Measurements from ENCODE around the gene PDE4D. TPM values are rescaled to one million over a fixed set of nuclear protein-coding genes. Genes with fewer than 3 reads are reported as not detected.

The PDE4D gene
- total RNA-seq, 1 donor from 2014 or later: 81.0 TPM

DNA sequence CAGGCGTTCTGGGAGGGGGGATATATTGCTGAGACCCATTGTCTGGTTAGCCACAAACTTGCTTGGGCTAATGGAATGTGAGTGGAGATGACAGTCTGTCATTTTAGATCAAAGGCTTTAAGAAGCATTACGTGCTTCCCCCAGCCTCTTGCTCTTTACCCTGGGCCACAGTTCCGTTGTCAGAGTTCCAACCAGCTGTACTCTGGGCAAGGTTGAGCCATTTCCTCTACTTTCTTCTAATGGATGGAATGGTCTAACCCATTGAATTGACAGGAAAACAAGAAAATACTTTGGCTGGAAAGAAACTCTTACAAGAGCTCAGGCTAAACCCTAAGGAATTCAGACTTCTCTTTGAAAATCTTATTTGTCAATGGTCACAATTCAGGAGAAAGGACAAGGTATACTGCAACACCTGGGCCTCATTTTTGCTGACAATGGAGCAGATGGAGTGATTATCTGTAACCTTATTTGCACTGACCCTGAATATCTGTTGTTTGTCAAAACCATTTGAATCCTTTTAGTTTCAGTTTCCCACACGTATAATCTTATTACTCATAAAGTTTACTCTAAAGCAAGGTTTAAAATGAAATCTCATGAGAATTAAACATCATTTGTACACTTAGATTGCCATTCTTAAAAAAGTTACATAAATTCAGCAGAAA is 231.4 kb downstream of the PDE4D start:
- intact Hi-C loops (cut with micrococcal nuclease): loop anchor here (1.0 to 10.0 kb wide), 3 partner anchors 71 to 627 kb away; no protein-coding TSS in a partner anchor

DNA sequence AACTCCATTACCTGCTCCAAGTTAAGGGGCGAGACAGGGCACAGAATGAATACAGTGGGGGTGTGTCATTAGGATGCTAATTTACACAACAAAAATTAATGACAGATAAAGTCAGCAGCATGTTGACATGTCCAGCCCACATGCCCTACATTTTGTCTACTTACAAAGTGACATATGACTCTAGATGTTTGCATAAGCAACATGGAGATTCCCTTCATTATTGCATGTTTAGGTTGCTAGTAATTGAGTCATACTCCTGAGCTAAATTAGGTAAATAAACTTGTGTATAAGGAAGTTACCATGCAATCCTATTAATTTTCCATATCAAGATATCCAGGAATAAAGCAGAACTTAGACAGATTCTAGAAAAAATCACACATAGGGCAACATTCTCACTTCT is 232.2 kb downstream of the PDE4D start:
- intact Hi-C loops (cut with micrococcal nuclease): loop anchor here (10.0 kb wide), 1 partner anchor 627 kb away; no protein-coding TSS in a partner anchor

DNA sequence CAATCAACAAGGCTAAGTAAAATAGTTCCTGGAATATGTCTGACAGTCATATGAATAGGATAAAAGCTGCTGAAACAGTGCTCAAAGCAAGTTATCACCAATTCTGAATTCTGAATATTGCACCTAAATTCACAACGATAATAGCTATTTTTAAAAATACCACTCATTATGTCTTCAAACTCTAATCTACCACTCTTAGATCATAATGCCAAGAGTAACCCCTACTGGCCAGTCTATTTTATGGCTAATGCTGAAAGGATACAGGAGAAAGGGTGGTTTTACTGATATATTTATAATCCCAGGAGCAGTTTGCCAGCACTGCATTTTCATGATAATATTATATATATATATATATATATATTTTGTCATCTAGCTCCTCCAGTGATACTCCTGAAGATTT is 232.8 kb downstream of the PDE4D start:
- intact Hi-C loops (cut with micrococcal nuclease): loop anchor here (10.0 kb wide), 1 partner anchor 626 kb away; no protein-coding TSS in a partner anchor

GRCh38 chr5:59656351-59657254 is 236.9 kb downstream of the PDE4D start:
- intact Hi-C loops (cut with micrococcal nuclease): no loop called here

GRCh38 chr5:59655693-59656309 is 237.7 kb downstream of the PDE4D start:
- intact Hi-C loops (cut with micrococcal nuclease): no loop called here

DNA sequence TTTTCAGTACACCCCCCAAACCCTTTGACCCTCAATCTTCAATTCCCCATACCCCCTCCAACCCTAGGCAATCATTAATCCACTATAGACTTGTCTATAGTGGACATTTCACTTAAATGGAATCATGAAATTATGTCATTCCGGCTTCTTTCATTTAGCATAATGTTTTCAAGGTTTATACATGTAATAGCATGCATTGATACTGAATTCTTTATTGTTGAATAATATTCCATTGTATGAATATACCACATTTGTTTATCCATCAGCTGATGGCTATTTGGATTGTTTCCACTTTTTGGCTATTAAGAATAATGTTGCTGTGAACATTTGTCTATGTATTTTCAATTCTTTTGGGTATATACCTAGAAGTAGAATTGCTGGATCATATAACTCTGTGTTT is 238.8 kb downstream of the PDE4D start:
- intact Hi-C loops (cut with micrococcal nuclease): no loop called here

- intact Hi-C loops (cut with micrococcal nuclease): no loop called here
Observed at GRCh38 chr5:59652449-59652848, 241.1 kb downstream of the PDE4D start.

DNA sequence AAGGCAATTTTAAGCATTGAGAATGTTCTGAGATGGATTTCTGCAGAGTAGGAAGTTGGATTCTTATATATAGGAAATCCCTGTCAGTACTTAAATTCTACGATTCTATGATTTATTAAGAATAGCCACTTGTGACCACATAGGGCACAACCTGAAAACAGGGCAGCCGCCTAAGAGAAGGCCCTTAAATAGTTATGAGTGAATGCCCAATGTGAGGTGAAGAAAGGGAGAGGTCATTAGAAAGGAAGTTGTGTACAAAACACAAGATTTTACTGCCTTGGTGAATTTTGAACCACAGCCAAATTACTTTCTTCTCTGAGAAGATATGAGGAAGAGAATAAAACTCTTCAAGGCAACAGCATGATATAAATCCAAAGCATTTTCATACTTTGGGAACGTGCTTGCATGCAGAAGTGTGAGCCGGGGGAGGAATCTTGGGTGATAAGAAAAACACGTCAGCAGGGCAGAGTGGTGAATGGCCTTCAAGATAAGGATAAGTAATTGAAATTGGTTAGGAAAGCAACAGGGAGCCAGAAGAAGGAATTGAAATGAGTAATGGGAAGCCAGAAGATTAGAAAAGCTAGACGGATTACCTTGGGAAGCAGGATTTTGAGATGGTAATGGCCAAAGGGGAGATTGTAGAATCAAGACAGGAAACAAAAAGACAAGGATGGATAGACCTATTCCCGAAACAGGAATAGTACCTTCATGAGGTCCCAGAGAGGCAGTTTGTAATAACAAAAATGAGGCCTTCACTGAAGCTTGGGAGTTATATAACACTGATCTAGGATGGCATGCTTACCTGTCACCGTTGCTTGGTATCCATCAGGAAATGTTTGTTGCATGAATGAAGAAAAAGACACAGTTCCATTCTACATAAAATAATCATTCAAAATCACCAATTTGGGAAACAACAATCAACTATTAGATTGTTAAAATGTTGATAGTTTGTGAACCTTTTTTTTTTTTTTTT is 244.3 kb downstream of the PDE4D start:
- intact Hi-C loops (cut with micrococcal nuclease): no loop called here

GRCh38 chr5:59648038-59648831 is 245.3 kb downstream of the PDE4D start:
- intact Hi-C loops (cut with micrococcal nuclease): no loop called here

DNA sequence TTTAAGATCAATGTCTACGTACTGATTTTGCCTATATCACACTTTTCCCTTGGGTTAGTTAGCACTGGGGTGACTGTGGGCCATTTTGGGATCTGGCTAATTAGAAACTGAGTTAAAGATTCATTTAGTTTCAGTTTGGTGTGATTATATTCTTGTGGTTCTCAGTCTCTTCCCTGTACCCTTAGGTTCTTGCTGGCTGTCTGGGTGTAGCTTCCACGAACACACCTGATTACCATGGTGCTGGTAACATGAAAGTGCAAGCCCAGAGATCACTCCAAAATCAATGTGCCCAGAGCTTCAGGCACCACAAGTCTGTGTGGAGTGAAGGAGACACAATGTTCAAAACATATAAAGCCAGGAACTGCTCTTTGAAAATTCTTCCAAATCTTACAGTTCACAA is 248.1 kb downstream of the PDE4D start:
- intact Hi-C loops (cut with micrococcal nuclease): no loop called here

DNA sequence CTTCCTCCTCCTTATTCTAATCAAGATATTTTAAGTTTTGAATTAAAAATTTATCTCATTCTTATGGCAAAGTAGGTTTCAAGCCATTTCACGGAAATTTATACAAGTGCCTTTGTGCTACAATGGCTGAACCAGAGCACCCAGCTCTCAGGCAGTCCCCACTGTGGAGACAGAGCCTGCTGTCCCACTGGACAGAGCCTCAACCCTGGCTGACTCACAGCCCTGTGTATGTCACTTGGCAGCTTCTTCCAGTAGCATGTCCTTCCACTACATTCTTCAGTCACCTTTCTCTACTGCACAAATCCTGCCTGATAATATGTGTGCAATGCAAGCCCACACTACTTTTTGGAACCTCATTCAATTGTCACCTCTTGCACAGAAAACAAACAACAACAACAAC is 253.1 kb downstream of the PDE4D start:
- intact Hi-C loops (cut with micrococcal nuclease): no loop called here

- intact Hi-C loops (cut with micrococcal nuclease): no loop called here
Observed at GRCh38 chr5:59637884-59638580, 255.5 kb downstream of the PDE4D start.

GRCh38 chr5:59629561-59629960 is 264.0 kb downstream of the PDE4D start:
- intact Hi-C loops (cut with micrococcal nuclease): no loop called here

- intact Hi-C loops (cut with micrococcal nuclease): no loop called here
Observed at GRCh38 chr5:59628062-59628828, 265.3 kb downstream of the PDE4D start.

- intact Hi-C loops (cut with micrococcal nuclease): no loop called here
Observed at GRCh38 chr5:59624898-59625297, 268.6 kb downstream of the PDE4D start.

- intact Hi-C loops (cut with micrococcal nuclease): no loop called here
Observed at GRCh38 chr5:59622848-59623247, 270.7 kb downstream of the PDE4D start.

DNA sequence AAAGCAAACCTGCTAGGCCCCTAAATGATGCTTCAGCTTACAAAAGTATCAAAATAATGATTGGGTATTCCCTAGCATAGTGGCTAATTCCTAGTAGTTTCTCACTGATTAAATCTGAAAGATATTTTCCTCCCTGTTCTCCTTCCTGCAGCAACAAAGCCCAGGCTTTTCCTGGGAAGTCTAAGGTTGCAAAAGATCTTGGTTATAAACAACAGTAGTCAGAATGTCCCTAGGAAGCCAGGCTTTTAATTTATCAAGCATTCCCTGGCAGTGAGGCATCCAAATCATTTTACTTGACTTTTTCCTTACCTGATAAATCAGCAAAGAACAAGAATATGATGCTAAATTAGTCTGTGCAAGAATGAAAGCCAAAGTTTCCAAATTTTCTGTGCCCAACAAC is 272.0 kb downstream of the PDE4D start:
- intact Hi-C loops (cut with micrococcal nuclease): no loop called here

- intact Hi-C loops (cut with micrococcal nuclease): no loop called here
Observed at GRCh38 chr5:59620535-59621212, 272.9 kb downstream of the PDE4D start.
